GM21529 (cell line): ENCODE measurements around the gene OR4X2.
"Not testable (repeated sequence)": the region's sequence is repeated elsewhere in the genome, so short reads cannot be mapped to it uniquely, and the experiment has no call there.

ENCODE experiments used
- ATAC-seq: cut with Tn5 transposase; IDR thresholded peaks from one replicate; pipeline ENCODE4 v1.9.1; 2021; ENCODE audit not compliant: unreplicated experiment

The OR4X2 gene, protein sequence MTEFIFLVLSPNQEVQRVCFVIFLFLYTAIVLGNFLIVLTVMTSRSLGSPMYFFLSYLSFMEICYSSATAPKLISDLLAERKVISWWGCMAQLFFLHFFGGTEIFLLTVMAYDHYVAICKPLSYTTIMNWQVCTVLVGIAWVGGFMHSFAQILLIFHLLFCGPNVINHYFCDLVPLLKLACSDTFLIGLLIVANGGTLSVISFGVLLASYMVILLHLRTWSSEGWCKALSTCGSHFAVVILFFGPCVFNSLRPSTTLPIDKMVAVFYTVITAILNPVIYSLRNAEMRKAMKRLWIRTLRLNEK

DNA sequence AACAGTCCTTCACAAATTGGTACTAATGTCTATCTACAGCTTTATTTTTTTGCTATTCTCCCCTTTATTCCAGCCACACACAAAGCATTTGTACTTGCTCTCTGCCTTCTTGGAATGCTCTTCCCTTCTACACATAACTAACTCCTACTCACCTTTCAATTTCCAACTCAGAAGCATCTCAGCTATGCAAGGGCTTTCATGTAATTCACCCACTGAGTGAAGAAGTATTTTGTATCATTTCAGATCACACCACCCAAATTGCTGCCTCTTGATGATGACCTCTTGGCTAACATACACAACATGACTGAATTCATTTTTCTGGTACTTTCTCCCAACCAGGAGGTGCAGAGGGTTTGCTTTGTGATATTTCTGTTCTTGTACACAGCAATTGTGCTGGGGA, at the start of gene OR4X2:
Gene OR4X2 (plus strand): TSS at position 301 of the 400 bp plus-strand sequence. CDS start 0 bp downstream, at position 301.
- ATAC-seq: no peak

- ATAC-seq: no peak
Observed at GRCh38 chr11:48207881-48208280, 37.0 kb upstream of the OR4X2 start.

DNA sequence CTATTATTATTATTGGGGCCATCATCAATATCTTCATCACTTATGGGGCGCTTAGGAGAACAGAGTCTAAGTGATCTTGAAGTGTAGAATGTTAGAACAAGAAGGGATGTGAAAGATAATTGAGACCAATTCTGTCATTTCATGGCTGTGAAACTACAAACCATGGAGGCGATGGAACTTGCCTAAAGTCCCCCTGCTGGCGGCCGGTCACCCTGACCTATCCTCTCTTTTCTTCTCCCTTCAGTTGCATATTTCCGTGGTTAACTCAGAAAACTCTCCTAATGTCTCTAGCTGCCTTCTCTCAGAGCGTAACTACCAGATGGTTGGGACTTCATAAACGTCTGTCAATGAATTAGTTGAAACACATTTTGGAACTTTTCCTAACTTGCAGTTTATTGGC, 34.9 kb upstream of the OR4X2 start:
- ATAC-seq: no peak

DNA sequence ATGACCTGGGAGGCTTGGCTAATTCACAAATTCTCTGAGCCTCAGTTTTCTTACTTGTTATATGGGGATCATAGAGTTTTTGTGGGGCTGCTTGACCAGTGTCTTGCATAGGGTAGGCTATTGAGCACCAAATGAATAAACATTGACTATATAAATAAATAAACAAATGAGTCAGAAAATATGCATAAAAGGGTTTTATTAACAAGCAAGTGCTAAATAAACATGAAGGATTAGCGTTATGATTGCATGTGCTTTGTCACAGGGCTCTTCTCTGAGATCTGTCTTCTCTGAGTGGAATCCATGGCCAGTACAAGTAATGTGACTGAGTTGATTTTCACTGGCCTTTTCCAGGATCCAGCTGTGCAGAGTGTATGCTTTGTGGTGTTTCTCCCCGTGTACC, 28.4 kb upstream of the OR4X2 start, which contains the start of gene OR4B1:
Gene OR4B1 (plus strand): TSS at position 301 of the 400 bp plus-strand sequence. CDS start 0 bp downstream, at position 301.
- no peak for ATAC-seq

GRCh38 chr11:48228761-48229160, 16.1 kb upstream of the OR4X2 start:
- ATAC-seq: no peak

DNA sequence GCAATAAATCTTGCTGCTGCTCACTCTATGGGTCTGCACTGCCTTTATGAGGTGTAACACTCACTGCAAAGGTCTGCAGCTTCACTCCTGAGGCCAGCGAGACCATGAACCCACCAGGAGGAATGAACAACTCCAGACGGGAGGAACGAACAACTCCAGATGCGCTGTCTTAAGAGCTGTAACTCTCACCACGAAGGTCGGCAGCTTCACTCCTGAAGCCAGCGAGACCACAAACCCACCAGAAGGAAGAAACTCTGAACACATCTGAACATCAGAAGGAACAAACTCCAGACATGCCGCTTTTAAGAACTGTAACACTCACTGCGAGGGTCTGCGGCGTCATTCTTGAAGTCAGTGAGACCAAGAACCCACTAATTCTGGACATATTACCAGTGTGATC, 14.8 kb upstream of the OR4X2 start:
- ATAC-seq: not testable (repeated sequence)

GRCh38 chr11:48237727-48238126, 7.2 kb upstream of the OR4X2 start:
- ATAC-seq: no peak

- no peak for ATAC-seq
Observed at GRCh38 chr11:48242501-48242900, 2.4 kb upstream of the OR4X2 start.

- no peak for ATAC-seq
Observed at GRCh38 chr11:48248902-48249301, 4.0 kb downstream of the OR4X2 start.

DNA sequence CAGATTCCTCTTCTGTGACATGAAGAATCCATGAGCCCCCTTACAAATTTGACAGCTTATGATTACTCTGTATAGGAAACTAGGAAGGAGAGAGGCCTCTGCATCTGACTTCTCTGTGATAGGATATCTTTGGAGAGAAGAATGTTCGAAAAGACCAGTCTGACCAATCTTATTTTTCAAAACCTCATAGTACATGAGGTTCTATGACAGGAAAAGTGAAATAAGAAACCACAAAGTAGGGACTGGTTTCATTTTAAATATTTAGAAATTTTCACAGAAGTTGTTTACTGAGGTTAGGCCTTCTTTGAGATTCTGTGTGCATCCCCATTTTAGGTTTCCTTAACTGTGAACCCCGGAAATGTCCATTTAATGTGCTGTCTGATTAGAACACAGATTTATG, 16.7 kb downstream of the OR4X2 start:
- ATAC-seq: no peak

DNA sequence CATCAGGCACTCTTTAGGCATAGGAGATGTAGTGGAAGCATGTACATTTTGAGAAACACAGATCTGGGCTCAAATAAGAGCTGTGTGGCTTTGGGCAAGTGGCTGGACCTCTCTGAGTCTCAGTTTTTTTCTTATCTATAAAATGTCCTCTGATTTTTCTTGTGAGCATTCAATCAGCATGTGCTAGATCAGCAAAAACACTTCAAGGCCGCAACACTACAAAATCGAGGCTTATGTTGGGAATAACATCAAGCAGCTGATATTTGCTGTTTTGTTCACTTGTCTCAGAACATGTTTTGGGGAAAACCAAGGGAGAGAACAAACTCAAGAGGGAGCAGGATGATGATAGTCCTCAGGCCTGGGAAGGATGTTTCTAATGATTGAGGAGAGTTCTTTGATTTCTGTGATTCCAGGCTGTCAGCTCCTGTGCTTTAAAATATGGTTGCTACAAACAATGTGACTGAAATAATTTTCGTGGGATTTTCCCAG, 18.6 kb downstream of the OR4X2 start, which contains the start of gene OR4X1:
Gene OR4X1 (plus strand): TSS at position 439 of the 489 bp plus-strand sequence. CDS start 0 bp downstream, at position 439.
- ATAC-seq: no peak

DNA sequence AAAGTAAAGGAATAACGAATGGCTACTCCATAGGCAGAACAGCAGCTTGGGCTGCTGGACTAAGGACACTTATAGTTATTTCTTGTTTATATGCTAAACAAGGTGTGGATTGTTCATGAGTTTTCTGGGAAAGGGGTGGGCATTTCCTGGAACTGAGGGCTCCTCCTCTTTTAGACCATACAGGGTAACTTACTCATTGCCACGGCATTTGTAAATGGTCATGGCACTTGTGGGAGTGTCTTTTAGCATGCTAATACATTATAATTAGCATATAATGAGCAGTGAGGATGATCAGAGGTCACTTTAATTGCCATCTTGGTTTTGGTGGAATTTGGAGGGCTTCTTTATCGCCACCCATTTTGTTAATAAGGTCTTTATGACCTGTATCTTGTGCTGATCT, 25.7 kb downstream of the OR4X2 start:
- no peak for ATAC-seq

DNA sequence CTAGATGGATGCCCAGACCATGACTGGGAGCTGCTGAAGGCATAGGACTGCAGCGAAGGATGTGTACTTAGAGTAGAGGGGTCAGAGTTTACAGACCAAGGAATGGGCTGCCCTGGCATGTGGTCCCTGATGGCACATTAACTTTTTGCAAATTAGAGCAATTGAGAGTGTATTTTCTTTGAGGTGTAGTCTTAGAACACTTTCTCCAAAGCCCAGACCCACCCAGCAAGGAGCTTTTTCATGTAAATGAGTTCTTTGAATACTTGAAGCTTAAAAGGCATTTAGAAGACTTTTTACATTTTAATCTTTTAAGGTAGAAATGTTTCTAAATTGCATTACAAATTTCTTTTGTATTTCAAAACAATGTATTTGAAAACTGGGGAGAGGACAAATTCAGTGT, 27.7 kb downstream of the OR4X2 start:
- no peak for ATAC-seq
